ENCODE data around the gene GOLGA8A.

GRCh38 chr15:34442891-34443290 is 5.3 kb upstream of the GOLGA8A start:
- TF ChIP-seq SPI1 (IDR thresholded peaks at IDR 0.05; ENCODE audit: borderline replicate concordance, low read depth) (no peak), CTCF (IDR thresholded peaks at IDR 0.05; ENCODE audit: insufficient read depth, low read length) (no peak)
